ENCODE results near the gene CTXN1.
"Not testable (repeated sequence)": the region's sequence is repeated elsewhere in the genome, so short reads cannot be mapped to it uniquely, and the experiment has no call there.

CTXN1 gene

GRCh38 chr19:7947939-7948338 lies 22.0 kb upstream of the CTXN1 start:
- DNase-seq (ENCODE audit: low read depth in 2 of 2, low spot score in 1 of 2), result no peak

- DNase-seq (ENCODE audit: low read depth in 2 of 2, low spot score in 1 of 2), result peak; percentile 73 to 76
Measured at GRCh38 chr19:7944177-7944761, 18.3 kb upstream of the CTXN1 start.

GRCh38 chr19:7943444-7944176 lies 17.7 kb upstream of the CTXN1 start, which contains the start of gene TIMM44:
Gene TIMM44, minus strand, starts transcription at chr19:7943666. Its CDS starts 15 bp downstream, at chr19:7943651.
- peak; percentile 96 to 98 for DNase-seq (ENCODE audit: low read depth in 2 of 2, low spot score in 1 of 2)

GRCh38 chr19:7942981-7943443 lies 17.1 kb upstream of the CTXN1 start:
- no peak for DNase-seq (ENCODE audit: low read depth in 2 of 2, low spot score in 1 of 2)

- DNase-seq (ENCODE audit: low read depth in 2 of 2, low spot score in 1 of 2), result no peak
Measured at GRCh38 chr19:7941895-7942596, 16.1 kb upstream of the CTXN1 start.

GRCh38 chr19:7940841-7941240 lies 14.9 kb upstream of the CTXN1 start:
- DNase-seq (ENCODE audit: low read depth in 2 of 2, low spot score in 1 of 2), result no peak

GRCh38 chr19:7934766-7935165 lies 8.8 kb upstream of the CTXN1 start:
- no peak for DNase-seq (ENCODE audit: low read depth in 2 of 2, low spot score in 1 of 2)

- no peak for DNase-seq (ENCODE audit: low read depth in 2 of 2, low spot score in 1 of 2)
Measured at GRCh38 chr19:7933828-7934725, 8.1 kb upstream of the CTXN1 start.

- no peak for DNase-seq (ENCODE audit: low read depth in 2 of 2, low spot score in 1 of 2)
Measured at GRCh38 chr19:7933411-7933810, 7.5 kb upstream of the CTXN1 start.

- no peak for DNase-seq (ENCODE audit: low read depth in 2 of 2, low spot score in 1 of 2)
Measured at GRCh38 chr19:7932930-7933300, 7.0 kb upstream of the CTXN1 start.

GRCh38 chr19:7932276-7932929 lies 6.5 kb upstream of the CTXN1 start:
- no peak for DNase-seq (ENCODE audit: low read depth in 2 of 2, low spot score in 1 of 2)

GRCh38 chr19:7931221-7932061 lies 5.5 kb upstream of the CTXN1 start:
- no peak for DNase-seq (ENCODE audit: low read depth in 2 of 2, low spot score in 1 of 2)

- DNase-seq (ENCODE audit: low read depth in 2 of 2, low spot score in 1 of 2), result no peak
Measured at GRCh38 chr19:7930765-7931164, 4.8 kb upstream of the CTXN1 start.

GRCh38 chr19:7930030-7930429 lies 4.1 kb upstream of the CTXN1 start:
- not testable (repeated sequence) for DNase-seq (ENCODE audit: low read depth in 2 of 2, low spot score in 1 of 2)

- DNase-seq (ENCODE audit: low read depth in 2 of 2, low spot score in 1 of 2), result peak in 1 of 2 donors; percentile 29
Measured at GRCh38 chr19:7928741-7929701, 3.1 kb upstream of the CTXN1 start.

GRCh38 chr19:7928334-7928706 lies 2.4 kb upstream of the CTXN1 start:
- DNase-seq (ENCODE audit: low read depth in 2 of 2, low spot score in 1 of 2), result no peak

GRCh38 chr19:7927605-7928333 lies 1.8 kb upstream of the CTXN1 start:
- DNase-seq (ENCODE audit: low read depth in 2 of 2, low spot score in 1 of 2), result no peak

Data from stimulated activated CD8-positive, alpha-beta memory T cell treated with anti-CD3 and anti-CD28 coated beads, Interleukin-4, amount 100 ng/mL, for 4 hours (primary cell).